Skeletal muscle satellite cell (primary cell): Measurements from ENCODE around the gene HMGN1.

ENCODE experiments used
- H3K27me3 ChIP-seq: 2 replicates; pipeline ENCODE4 v1.7.0; 2013; ENCODE audit warnings: low read length; ENCODE audit not compliant: control insufficient read depth, insufficient read depth
- H3K36me3 ChIP-seq: 2 replicates; pipeline ENCODE4 v1.7.0; 2013; ENCODE audit warnings: mild to moderate bottlenecking, control low read depth, low read length; ENCODE audit not compliant: insufficient read depth
- H3K4me1 ChIP-seq: 2 replicates; pipeline ENCODE4 v1.7.0; 2013; ENCODE audit warnings: low read length; ENCODE audit not compliant: control insufficient read depth, insufficient read depth
- H3K4me2 ChIP-seq: 2 replicates; pipeline ENCODE4 v1.7.0; 2013; ENCODE audit warnings: mild to moderate bottlenecking, low read length
- H3K4me3 ChIP-seq: 2 replicates; pipeline ENCODE4 v1.7.0; 2013; ENCODE audit warnings: low read length
- H3K9ac ChIP-seq: 2 replicates; pipeline ENCODE4 v1.7.0; 2013; ENCODE audit warnings: mild to moderate bottlenecking, low read depth, low read length, moderate library complexity
- H3K9me3 ChIP-seq: replicated peaks from 2 replicates; pipeline ENCODE4 v1.7.0; 2013; ENCODE audit warnings: mild to moderate bottlenecking, control low read depth, low read length

Gene HMGN1

GRCh38 chr21:39346206-39346605 is 2.7 kb downstream of the HMGN1 start:
- peak overlapping the region; percentile 96 for H3K9ac ChIP-seq
- H3K4me3 ChIP-seq: peak overlapping the region; percentile 98

GRCh38 chr21:39345440-39345839 is 3.4 kb downstream of the HMGN1 start:
- Histone ChIP-seq H3K4me3 (no peak overlapping the region), H3K9me3 (no peaks in the 10 kb centered on the region), H3K36me3 (peaks cover 50% of the 10 kb centered on the region), H3K9ac (no peak overlapping the region), H3K4me2 (peak overlapping the region; percentile 91), H3K4me1 (peaks cover 17% of the 10 kb centered on the region), H3K27me3 (no peaks in the 10 kb centered on the region)

More at GRCh38 chr21:39346206-39346605, 2.7 kb downstream of the HMGN1 start:
- H3K4me2 ChIP-seq: peak overlapping the region; percentile 91
- no peaks in the 10 kb centered on the region for H3K27me3 ChIP-seq
- peaks cover 17% of the 10 kb centered on the region for H3K4me1 ChIP-seq
- H3K9me3 ChIP-seq: no peaks in the 10 kb centered on the region
- H3K36me3 ChIP-seq: peaks cover 43% of the 10 kb centered on the region

DNA sequence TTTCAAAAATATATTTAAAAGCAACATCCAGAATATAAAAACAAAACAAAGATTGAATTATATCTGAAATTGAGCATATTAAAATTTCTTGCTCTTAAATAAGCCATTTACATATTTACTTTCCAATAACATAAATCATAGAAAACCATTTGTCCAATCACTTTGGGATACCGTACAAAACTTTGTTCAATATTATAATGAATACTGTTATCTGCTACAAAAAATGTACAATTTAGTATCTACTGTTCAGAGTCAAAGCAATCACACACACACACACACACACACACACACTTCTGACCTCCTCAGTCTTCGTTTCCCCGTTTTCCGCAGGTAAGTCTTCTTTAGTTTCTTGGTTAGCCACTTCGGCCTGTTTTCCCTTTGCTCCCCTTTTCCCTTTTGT is 4.0 kb downstream of the HMGN1 start:
- no peak overlapping the region for H3K4me2 ChIP-seq
- H3K4me3 ChIP-seq: no peak overlapping the region
- no peaks in the 10 kb centered on the region for H3K27me3 ChIP-seq
- H3K36me3 ChIP-seq: peaks cover 53% of the 10 kb centered on the region
- peaks cover 16% of the 10 kb centered on the region for H3K4me1 ChIP-seq
- H3K9me3 ChIP-seq: no peaks in the 10 kb centered on the region
- H3K9ac ChIP-seq: no peak overlapping the region

- no peaks in the 10 kb centered on the region for H3K9me3 ChIP-seq
- no peaks in the 10 kb centered on the region for H3K27me3 ChIP-seq
- H3K9ac ChIP-seq: no peak overlapping the region
- peaks cover 6% of the 10 kb centered on the region for H3K4me1 ChIP-seq
- no peak overlapping the region for H3K4me3 ChIP-seq
- peaks cover 47% of the 10 kb centered on the region for H3K36me3 ChIP-seq
- H3K4me2 ChIP-seq: no peak overlapping the region
These were observed 7.5 kb downstream of the HMGN1 start for GRCh38 chr21:39341249-39341923.

- Histone ChIP-seq H3K9ac (no peak overlapping the region), H3K36me3 (peaks cover 41% of the 10 kb centered on the region), H3K4me2 (no peak overlapping the region), H3K4me3 (no peak overlapping the region), H3K4me1 (no peaks in the 10 kb centered on the region), H3K9me3 (no peaks in the 10 kb centered on the region), H3K27me3 (no peaks in the 10 kb centered on the region)
These were observed 8.2 kb downstream of the HMGN1 start for GRCh38 chr21:39340687-39341086.

DNA sequence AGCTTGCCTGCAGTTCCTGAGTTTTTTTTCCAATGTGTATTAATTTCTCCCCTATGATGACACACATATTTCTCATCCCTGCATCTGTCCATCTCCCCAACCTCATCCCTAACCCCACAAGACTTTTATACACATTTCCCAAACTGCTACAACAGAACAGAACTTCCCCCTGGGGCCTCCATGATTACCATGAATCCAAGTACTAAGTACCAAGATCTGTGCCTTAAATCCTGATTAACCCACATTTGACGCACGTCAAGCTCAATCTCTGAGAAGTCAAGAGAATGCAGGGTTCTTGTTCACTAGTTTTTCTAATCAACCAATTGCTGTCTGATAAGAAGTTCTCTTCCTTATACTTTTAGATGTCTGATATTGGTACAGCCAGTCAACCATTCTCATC is 9.7 kb downstream of the HMGN1 start:
- H3K4me3 ChIP-seq: no peak overlapping the region
- H3K27me3 ChIP-seq: no peaks in the 10 kb centered on the region
- H3K4me2 ChIP-seq: no peak overlapping the region
- H3K9ac ChIP-seq: no peak overlapping the region
- H3K36me3 ChIP-seq: peaks cover 28% of the 10 kb centered on the region
- no peaks in the 10 kb centered on the region for H3K9me3 ChIP-seq
- H3K4me1 ChIP-seq: no peaks in the 10 kb centered on the region

DNA sequence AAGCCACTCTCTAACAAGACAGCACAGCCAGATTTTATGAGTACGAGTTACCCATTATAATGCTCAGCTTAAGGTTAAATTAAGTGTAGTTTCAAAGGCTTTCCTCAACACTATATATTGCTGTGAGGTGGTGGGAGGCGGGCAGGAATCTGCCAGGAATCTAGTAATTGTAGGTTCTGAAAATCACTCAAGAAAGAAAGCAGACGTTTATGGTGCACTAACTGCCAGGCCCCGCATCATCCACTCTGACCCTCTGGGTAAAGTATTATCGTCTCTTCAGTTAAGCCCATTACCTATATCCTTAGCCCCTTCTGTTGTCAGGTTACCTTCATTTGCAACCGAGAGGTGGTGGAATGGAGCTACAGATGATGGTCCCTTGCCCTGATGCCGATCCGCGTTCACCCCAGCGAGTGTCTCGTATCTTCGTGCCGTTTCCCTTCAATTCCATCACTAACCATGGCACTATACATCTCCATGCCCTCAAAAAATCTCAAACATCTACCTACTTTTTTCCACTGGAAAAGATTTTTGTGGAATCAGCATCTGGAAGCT is 12.4 kb downstream of the HMGN1 start:
- Histone ChIP-seq H3K9me3 (no peaks in the 10 kb centered on the region), H3K9ac (no peak overlapping the region), H3K27me3 (no peaks in the 10 kb centered on the region), H3K4me1 (no peaks in the 10 kb centered on the region), H3K4me3 (no peak overlapping the region), H3K4me2 (no peak overlapping the region), H3K36me3 (peaks cover 14% of the 10 kb centered on the region)

DNA sequence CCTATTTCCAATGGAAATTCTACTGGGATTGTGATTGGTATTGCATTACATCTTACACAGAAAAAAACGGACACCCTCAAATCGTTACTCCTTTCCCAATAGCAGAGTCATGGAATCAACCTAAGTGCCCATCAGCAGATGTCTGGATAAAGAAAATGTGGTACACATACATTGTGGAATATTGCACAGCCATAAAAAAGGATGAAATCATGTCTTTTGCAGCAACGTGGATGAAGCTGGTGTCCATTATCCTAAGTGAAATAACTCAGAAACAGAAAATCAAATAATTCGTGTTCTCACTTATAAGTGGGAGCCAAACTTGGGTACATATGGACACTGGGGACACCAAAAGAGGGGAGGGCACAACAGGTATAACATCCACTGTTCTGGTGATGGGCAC is 14.3 kb downstream of the HMGN1 start:
- Histone ChIP-seq H3K27me3 (no peaks in the 10 kb centered on the region), H3K4me2 (no peak overlapping the region), H3K9me3 (no peaks in the 10 kb centered on the region), H3K36me3 (no peaks in the 10 kb centered on the region), H3K4me3 (no peak overlapping the region), H3K9ac (no peak overlapping the region), H3K4me1 (no peaks in the 10 kb centered on the region)

DNA sequence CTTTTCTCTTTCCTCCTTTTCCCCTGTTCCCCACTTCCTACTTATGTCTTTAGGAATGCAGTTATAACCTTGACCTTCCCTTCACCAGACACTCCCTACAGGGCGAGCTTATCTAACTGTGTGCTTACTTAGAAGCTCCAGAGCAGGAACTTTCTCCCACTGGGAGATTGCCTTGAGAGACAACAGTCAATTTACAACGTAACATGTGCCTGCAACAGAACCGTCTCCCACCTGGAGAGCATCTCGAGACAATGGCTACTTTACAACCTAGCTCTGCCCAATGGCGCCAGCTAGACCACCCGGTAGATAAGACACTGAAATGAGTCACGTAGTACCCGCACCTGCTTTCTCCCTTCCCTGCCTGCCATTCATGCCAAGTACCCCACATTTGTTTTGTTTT is 16.7 kb downstream of the HMGN1 start:
- Histone ChIP-seq H3K4me1 (no peaks in the 10 kb centered on the region), H3K9ac (no peak overlapping the region), H3K9me3 (no peaks in the 10 kb centered on the region), H3K4me3 (no peak overlapping the region), H3K36me3 (no peaks in the 10 kb centered on the region), H3K4me2 (no peak overlapping the region), H3K27me3 (no peaks in the 10 kb centered on the region)

DNA sequence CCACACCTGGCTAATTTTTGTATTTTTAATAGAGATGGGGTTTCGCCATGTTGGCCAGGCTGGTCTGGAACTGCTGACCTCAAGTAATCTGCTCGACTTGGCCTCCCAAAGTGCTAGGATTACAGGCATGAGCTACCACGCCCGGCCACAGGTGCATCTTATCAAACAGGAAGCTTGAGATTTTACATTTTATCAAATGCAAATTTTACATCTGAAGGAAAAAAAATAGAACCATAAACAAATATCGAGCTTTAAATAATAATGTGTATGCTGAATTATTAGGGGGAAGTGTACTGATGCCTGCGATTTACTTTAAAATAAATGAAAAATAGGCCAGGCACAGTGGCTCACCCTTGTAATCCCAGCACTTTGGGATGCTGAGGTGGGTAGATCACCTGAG is 18.9 kb downstream of the HMGN1 start:
- H3K9ac ChIP-seq: no peak overlapping the region
- no peak overlapping the region for H3K4me3 ChIP-seq
- H3K4me1 ChIP-seq: no peaks in the 10 kb centered on the region
- H3K36me3 ChIP-seq: no peaks in the 10 kb centered on the region
- H3K4me2 ChIP-seq: no peak overlapping the region
- no peaks in the 10 kb centered on the region for H3K9me3 ChIP-seq
- no peaks in the 10 kb centered on the region for H3K27me3 ChIP-seq

GRCh38 chr21:39327727-39328126 is 21.2 kb downstream of the HMGN1 start:
- Histone ChIP-seq H3K4me1 (no peaks in the 10 kb centered on the region), H3K4me2 (no peak overlapping the region), H3K4me3 (no peak overlapping the region), H3K9me3 (no peaks in the 10 kb centered on the region), H3K27me3 (no peaks in the 10 kb centered on the region), H3K36me3 (no peaks in the 10 kb centered on the region), H3K9ac (no peak overlapping the region)

DNA sequence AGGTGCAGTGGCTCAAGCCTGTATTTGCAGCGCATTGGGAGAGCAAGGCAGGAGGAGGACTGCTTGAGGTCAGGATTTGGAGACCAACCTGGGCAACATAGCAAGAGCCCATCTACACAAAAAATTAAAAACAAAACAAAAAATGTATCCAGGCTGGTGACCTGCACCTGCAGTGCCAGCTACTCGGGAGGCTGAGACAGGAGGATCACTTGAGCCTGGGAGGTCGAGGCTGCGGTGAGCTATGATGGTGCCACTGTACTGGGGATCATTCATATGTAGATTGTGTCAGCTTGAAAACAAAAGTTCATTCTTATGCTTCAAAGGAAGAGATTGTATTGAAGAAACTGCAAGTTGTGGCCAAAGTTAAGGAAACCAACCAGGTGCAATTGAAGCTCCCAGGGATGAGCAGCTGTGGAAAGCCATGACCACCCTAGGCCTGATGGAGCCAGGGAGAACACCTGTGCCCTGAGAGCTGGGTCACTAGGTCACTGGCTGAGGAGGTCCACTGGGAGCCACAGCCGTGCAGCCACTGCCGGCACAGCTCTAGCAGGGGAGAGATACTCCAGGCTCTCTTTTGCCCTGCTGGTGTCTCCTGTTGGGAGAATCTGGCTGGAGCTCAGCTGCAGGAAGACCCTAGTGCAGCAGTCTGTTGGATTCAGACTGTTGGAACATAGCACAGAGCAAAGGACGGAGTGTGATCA is 22.1 kb downstream of the HMGN1 start:
- peaks cover 5% of the 10 kb centered on the region for H3K4me1 ChIP-seq

More for the DNA sequence above, 22.1 kb downstream of the HMGN1 start:
- Histone ChIP-seq H3K4me3 (no peak overlapping the region), H3K36me3 (no peaks in the 10 kb centered on the region), H3K27me3 (no peaks in the 10 kb centered on the region), H3K9ac (no peak overlapping the region), H3K9me3 (no peaks in the 10 kb centered on the region), H3K4me2 (no peak overlapping the region)
